SK-N-SH (cell line): ENCODE data around the gene SMARCD2. TPM values are rescaled to one million over a fixed set of nuclear protein-coding genes. Genes with fewer than 3 reads are reported as not detected.

Experiments
- CTCF ChIA-PET: fragments of 300-600, 350-600 bp; formaldehyde crosslinking; extraction: SDS; loops from one replicate; lab custom pipeline; 2021; lab: Yijun Ruan, JAX
- POLR2A ChIA-PET: fragments of 350-600 bp; sonication (Branson Sonifier 250); formaldehyde crosslinking; extraction: SDS; loops from one replicate; lab custom pipeline; 2020; ENCODE audit warnings: antibody characterized with exemption, inconsistent platforms; lab: Yijun Ruan, JAX
- DNase-seq: peaks from one replicate; pipeline ENCODE4 v3.0.0; 2012
- H2AFZ ChIP-seq: fragments of 200-600 bp; sonication (generic); 2 replicates; pipeline ENCODE4 v1.8.1; 2016; ENCODE audit warnings: antibody characterized with exemption, mild to moderate bottlenecking, low read depth
- H3F3A ChIP-seq: fragments of 200-600 bp; sonication (generic); replicated peaks from 2 replicates; pipeline ENCODE3; 2016; ENCODE audit warnings: antibody characterized with exemption, mild to moderate bottlenecking; ENCODE audit not compliant: insufficient read depth
- H3K27ac ChIP-seq, 2 experiments: fragments of 200-500 bp in 1 of 2; fragments of 200-600 bp in 1 of 2; sonication (Bioruptor generic) in 1 of 2; sonication (generic), shearing (Covaris generic) in 1 of 2; 2 replicates each; pipeline versions ENCODE4 v1.5.1 to v1.6.1; 2014 to 2016; ENCODE audit warnings: low read depth in 2 of 2, inconsistent platforms in 1 of 2, low read length in 1 of 2, mild to moderate bottlenecking in 1 of 2, mixed read lengths in 1 of 2
- H3K27me3 ChIP-seq: fragments of 200-600 bp; sonication (generic), shearing (Covaris generic); 2 replicates; pipeline ENCODE4 v1.6.1; 2016; ENCODE audit warnings: mixed run types; ENCODE audit not compliant: insufficient read depth
- H3K36me3 ChIP-seq, 2 experiments: fragments of 200-500 bp in 1 of 2; fragments of 200-600 bp in 1 of 2; sonication (Bioruptor generic) in 1 of 2; sonication (generic) in 1 of 2; replicated peaks in 1 of 2; 2 replicates each; pipeline versions ENCODE3 to v1.5.1; 2014 to 2016; ENCODE audit warnings: low read length in 1 of 2, mild to moderate bottlenecking in 1 of 2; ENCODE audit not compliant: insufficient read depth in 2 of 2, control insufficient read depth in 1 of 2
- H3K4me1 ChIP-seq, 2 experiments: fragments of 200-500 bp in 1 of 2; fragments of 200-600 bp in 1 of 2; sonication (Bioruptor generic) in 1 of 2; sonication (generic), shearing (Covaris generic) in 1 of 2; 2 replicates each; pipeline versions ENCODE4 v1.5.1 to v1.6.1; 2014 to 2016; ENCODE audit warnings: low read depth in 1 of 2, low read length in 1 of 2, mixed run types in 1 of 2; ENCODE audit not compliant: insufficient read depth in 2 of 2, control insufficient read depth in 1 of 2
- H3K4me2 ChIP-seq: fragments of 200-600 bp; sonication (generic), shearing (Covaris generic); 2 replicates; pipeline ENCODE4 v1.6.1; 2017; ENCODE audit warnings: mixed run types
- H3K4me3 ChIP-seq, 2 experiments: fragments of 200-500 bp in 1 of 2; fragments of 200-600 bp in 1 of 2; sonication (Bioruptor generic) in 1 of 2; sonication (generic), shearing (Covaris generic) in 1 of 2; 2 replicates each; pipeline versions ENCODE4 v1.5.1 to v1.8.1; 2014 to 2016; ENCODE audit warnings: low read depth in 2 of 2, inconsistent platforms in 1 of 2, low read length in 1 of 2, mild to moderate bottlenecking in 1 of 2, mixed read lengths in 1 of 2, moderate library complexity in 1 of 2
- H3K79me2 ChIP-seq: fragments of 200-600 bp; sonication (generic); 2 replicates; pipeline ENCODE4 v1.8.1; 2017; ENCODE audit warnings: mild to moderate bottlenecking; ENCODE audit not compliant: insufficient read depth
- H3K9ac ChIP-seq: fragments of 200-600 bp; sonication (generic); 2 replicates; pipeline ENCODE4 v1.6.1; 2017; ENCODE audit warnings: mixed run types
- H3K9me2 ChIP-seq: fragments of 200-600 bp; sonication (generic); 2 replicates; pipeline ENCODE4 v1.6.1; 2017; ENCODE audit warnings: mixed run types
- H3K9me3 ChIP-seq: fragments of 200-600 bp; sonication (generic); 2 replicates; pipeline ENCODE4 v1.6.1; 2017; ENCODE audit warnings: mixed run types, mild to moderate bottlenecking, moderate library complexity
- H4K20me1 ChIP-seq: fragments of 200-600 bp; sonication (generic); 2 replicates; pipeline ENCODE4 v1.6.1; 2017; ENCODE audit warnings: mild to moderate bottlenecking, mixed run types; ENCODE audit not compliant: insufficient read depth
- CHD2 ChIP-seq: fragments of 150-350 bp; IDR thresholded peaks from 2 replicates; pipeline ENCODE4 v1.6.1; 2018; ENCODE audit warnings: low read length; ENCODE audit not compliant: partially characterized antibody
- CTCF ChIP-seq: fragments of 200-600 bp; sonication (generic); IDR thresholded peaks from 2 replicates; pipeline ENCODE4 v1.6.1; 2017; ENCODE audit warnings: antibody characterized with exemption, mild to moderate bottlenecking, moderate library complexity
- EP300 ChIP-seq, 2 experiments: IDR thresholded peaks; 2 replicates each; pipeline versions ENCODE4 v1.4.0 to v1.6.1; 2012; ENCODE audit warnings: borderline replicate concordance in 1 of 2, low read depth in 1 of 2, low read length in 1 of 2
- EZH2phosphoT487 ChIP-seq: fragments of 200-600 bp; sonication (generic); IDR thresholded peaks from 2 replicates; pipeline ENCODE4 v1.6.1; 2017; ENCODE audit warnings: low read depth, mixed run types, mild to moderate bottlenecking, antibody characterized with exemption, moderate library complexity, borderline replicate concordance
- FOSL2 ChIP-seq: IDR thresholded peaks from 2 replicates; pipeline ENCODE4 v1.4.0; 2012; ENCODE audit warnings: low read depth, mild to moderate bottlenecking, moderate library complexity, borderline replicate concordance
- GATA2 ChIP-seq: sonication (generic); formaldehyde crosslinking; IDR thresholded peaks from 2 replicates; pipeline ENCODE4 v1.5.0; 2020; ENCODE audit warnings: mild to moderate bottlenecking, missing genetic modification reagents
- IRF3 ChIP-seq: fragments of 150-350 bp; IDR thresholded peaks from 2 replicates; pipeline ENCODE4 v1.6.1; 2016; ENCODE audit warnings: mild to moderate bottlenecking, low read depth, low read length
- MXI1 ChIP-seq: IDR thresholded peaks from 2 replicates; pipeline ENCODE4 v1.6.1; 2012; ENCODE audit warnings: mild to moderate bottlenecking, low read depth, low read length, improper control_type of control experiment
- NFIC ChIP-seq: IDR thresholded peaks from 2 replicates; pipeline ENCODE4 v1.4.0; 2012; ENCODE audit warnings: borderline replicate concordance
- POLR2AphosphoS5 ChIP-seq: IDR thresholded peaks from 2 replicates; pipeline ENCODE4 v1.6.1; 2012; ENCODE audit warnings: low read depth, low read length
- RCOR1 ChIP-seq: fragments of 150-350 bp; IDR thresholded peaks from 2 replicates; pipeline ENCODE4 v1.6.1; 2017; ENCODE audit warnings: antibody characterized with exemption, low read length
- RFX5 ChIP-seq: IDR thresholded peaks from 2 replicates; pipeline ENCODE4 v1.6.1; 2012; ENCODE audit warnings: mild to moderate bottlenecking, improper control_type of control experiment, low read length
- SIN3A ChIP-seq: IDR thresholded peaks from 2 replicates; pipeline ENCODE4 v1.6.1; 2012; ENCODE audit warnings: low read depth, mild to moderate bottlenecking, low read length, moderate library complexity, borderline replicate concordance
- TAF1 ChIP-seq: IDR thresholded peaks from 2 replicates; pipeline ENCODE4 v1.6.1; 2012; ENCODE audit warnings: low read depth, mild to moderate bottlenecking, low read length, moderate library complexity, borderline replicate concordance
- TCF12 ChIP-seq: IDR thresholded peaks from 2 replicates; pipeline ENCODE4 v1.4.0; 2012
- TEAD4 ChIP-seq: IDR thresholded peaks from 2 replicates; pipeline ENCODE4 v1.4.0; 2012; ENCODE audit warnings: mild to moderate bottlenecking, borderline replicate concordance; ENCODE audit not compliant: insufficient read depth
- USF1 ChIP-seq: IDR thresholded peaks from 2 replicates; pipeline ENCODE4 v1.4.0; 2012; ENCODE audit warnings: low read depth, borderline replicate concordance
- YY1 ChIP-seq: IDR thresholded peaks from 2 replicates; pipeline ENCODE4 v1.4.0; 2012; ENCODE audit warnings: low read depth, mild to moderate bottlenecking
- ZBTB33 ChIP-seq: IDR thresholded peaks from 2 replicates; pipeline ENCODE4 v1.4.0; 2012; ENCODE audit warnings: low read depth, borderline replicate concordance
- WGBS: methylation state at CpG from one replicate; pipeline ENCODE4 v1.1.6; 2017; ENCODE audit warnings: low lambda C conversion rate; 5-methylcytosine and 5-hydroxymethylcytosine counted together
- polyA plus RNA-seq, 3 experiments: library from polyadenylated mRNA; depleted of rRNA; stranded (reverse); fragments of >200 nt; gene quantifications; 2 replicates each; pipeline ENCODE4 v1.2.3, GENCODE V29; 2012

SMARCD2 gene
- polyA plus RNA-seq, 1 of the 3 experiments (the other 2 are of a cell fraction), result 89.1 TPM

- CTCF ChIA-PET, result interaction anchor here (0.5 to 7.4 kb wide), 7 partner anchors 10 to 405 kb away, joined by 3 to 96 read pairs (median 4); partner anchors contain the start of gene SMARCD2
These were observed 12.2 kb downstream of the SMARCD2 start for GRCh38 chr17:63830278-63830677.

GRCh38 chr17:63828936-63829335 lies 13.5 kb downstream of the SMARCD2 start:
- ChIA-PET CTCF (interaction anchor here (1.0 to 7.4 kb wide), 8 partner anchors 11 to 403 kb away, joined by 3 to 96 read pairs (median 4); partner anchors contain the start of gene SMARCD2), POLR2A (interaction anchor here (1.6 to 9.1 kb wide), 2 partner anchors 12 to 397 kb away, joined by 3 to 108 read pairs; partner anchors contain the start of gene SMARCD2)
- no peak for DNase-seq
- peak overlapping the region in 1 of 2 experiments; percentile 99; a peak in 2 of 4 replicates for H3K27ac ChIP-seq
- no peaks in the 10 kb centered on the region for H3K27me3 ChIP-seq
- 0 out of 2 replicates have a peak, but pooled peaks cover 8% of the 10 kb centered on the region for H4K20me1 ChIP-seq
- H3K9ac ChIP-seq, result no peak overlapping the region
- H3K9me2 ChIP-seq, result no peaks in the 10 kb centered on the region
- peaks cover 9 to 37% of the 10 kb centered on the region in 2 experiments; a peak in 2 of 4 replicates for H3K4me1 ChIP-seq
- no peaks in the 10 kb centered on the region for H3K9me3 ChIP-seq
- no peak for TF ChIP-seq USF1
- no peak for TF ChIP-seq ZBTB33
- TF ChIP-seq IRF3, result no peak
- no peak for TF ChIP-seq CHD2
- H3K79me2 ChIP-seq, result peaks cover 60% of the 10 kb centered on the region
- peaks cover 70 to 79% of the 10 kb centered on the region in 2 experiments for H3K36me3 ChIP-seq
- H3K4me3 ChIP-seq, result peak overlapping the region; percentile 94 to 100; a peak in 3 of 4 replicates
- H3F3A ChIP-seq, result peaks cover 21% of the 10 kb centered on the region
- 86% methylated on average over 3 of the region's 3 CpGs for WGBS
- H3K4me2 ChIP-seq, result peak overlapping the region; percentile 93
- H2AFZ ChIP-seq, result no peak overlapping the region

More at GRCh38 chr17:63830278-63830677, 12.2 kb downstream of the SMARCD2 start:
- peaks cover 47% of the 10 kb centered on the region for H3K79me2 ChIP-seq
- H3K9me3 ChIP-seq, result no peaks in the 10 kb centered on the region
- DNase-seq, result no peak
- H4K20me1 ChIP-seq, result peaks cover 10% of the 10 kb centered on the region; the same call in 1 of the 2 replicates
- H3K4me2 ChIP-seq, result no peak overlapping the region
- H2AFZ ChIP-seq, result no peak overlapping the region
- peaks cover 60 to 75% of the 10 kb centered on the region in 2 experiments for H3K36me3 ChIP-seq
- no peak overlapping the region for H3K9ac ChIP-seq
- TF ChIP-seq GATA2, result no peak
- TF ChIP-seq EP300 (IDR thresholded peaks at IDR 0.05; ENCODE audit: borderline replicate concordance in 1 of 2, low read depth in 1 of 2, low read length in 1 of 2), result no peak
- no peak for TF ChIP-seq YY1
- no peak for TF ChIP-seq POLR2AphosphoS5
- no peak for TF ChIP-seq NFIC
- no peak for TF ChIP-seq CTCF
- TF ChIP-seq SIN3A, result no peak
- no peak for TF ChIP-seq MXI1
- no peak for TF ChIP-seq TCF12
- no peak for TF ChIP-seq RCOR1
- no peak for TF ChIP-seq RFX5
- no peak for TF ChIP-seq TEAD4
- no peak for TF ChIP-seq TAF1
- TF ChIP-seq EZH2phosphoT487, result no peak
- no peak for TF ChIP-seq FOSL2
- H3K27me3 ChIP-seq, result no peaks in the 10 kb centered on the region
- no peak overlapping the region for H3K4me3 ChIP-seq
- H3F3A ChIP-seq, result peaks cover 31% of the 10 kb centered on the region
- POLR2A ChIA-PET, result interaction anchor here (1.5 to 9.1 kb wide), 3 partner anchors 9 to 399 kb away, joined by 3 to 108 read pairs (median 7); partner anchors contain the start of gene SMARCD2
- H3K4me1 ChIP-seq, result peaks cover 9 to 34% of the 10 kb centered on the region in 2 experiments; a peak in 2 of 4 replicates
- H3K27ac ChIP-seq, result no peak overlapping the region; a peak in 1 of 4 replicates
- 82% methylated on average over 5 of the region's 5 CpGs for WGBS
- no peaks in the 10 kb centered on the region for H3K9me2 ChIP-seq
